Loucy (cell line): ENCODE measurements around the gene FZD10.

Experiments used
- H2AFZ ChIP-seq: fragments of 200-600 bp; sonication (generic); 2 replicates; pipeline ENCODE4 v1.6.0; 2016; ENCODE audit warnings: antibody characterized with exemption, mild to moderate bottlenecking, low read length, moderate library complexity
- H3F3A ChIP-seq: fragments of 200-600 bp; 2 replicates; pipeline ENCODE4 v1.6.0; 2016; ENCODE audit warnings: antibody characterized with exemption, low read depth, mild to moderate bottlenecking
- H3K27me3 ChIP-seq: fragments of 200-600 bp; sonication (generic); 2 replicates; pipeline ENCODE4 v1.6.1; 2014; ENCODE audit warnings: low read length, mild to moderate bottlenecking; ENCODE audit not compliant: insufficient read depth, poor library complexity, severe bottlenecking
- H3K36me3 ChIP-seq: fragments of 200-600 bp; sonication (generic); 2 replicates; pipeline ENCODE4 v1.6.1; 2016; ENCODE audit warnings: low read length; ENCODE audit not compliant: insufficient read depth
- H3K4me1 ChIP-seq: fragments of 200-600 bp; sonication (generic); 2 replicates; pipeline ENCODE4 v1.5.1; 2014; ENCODE audit warnings: low read length, mild to moderate bottlenecking; ENCODE audit not compliant: insufficient read depth, poor library complexity, severe bottlenecking
- H3K4me2 ChIP-seq: fragments of 200-600 bp; sonication (generic); 2 replicates; pipeline ENCODE4 v1.6.0; 2014; ENCODE audit warnings: antibody characterized with exemption, low read length, low read depth, mild to moderate bottlenecking; ENCODE audit not compliant: poor library complexity, severe bottlenecking
- H3K4me3 ChIP-seq: fragments of 200-600 bp; sonication (generic); 2 replicates; pipeline ENCODE4 v1.5.1; 2014; ENCODE audit warnings: low read length, mild to moderate bottlenecking, mixed read lengths; ENCODE audit not compliant: poor library complexity, severe bottlenecking
- H3K79me2 ChIP-seq: fragments of 200-600 bp; sonication (generic); 2 replicates; pipeline ENCODE4 v1.6.1; 2014; ENCODE audit warnings: low read length; ENCODE audit not compliant: insufficient read depth
- H3K9ac ChIP-seq: fragments of 200-600 bp; sonication (generic); 2 replicates; pipeline ENCODE4 v1.6.0; 2014; ENCODE audit warnings: mild to moderate bottlenecking, low read depth, low read length, moderate library complexity; ENCODE audit not compliant: poor library complexity, severe bottlenecking
- H3K9me2 ChIP-seq: fragments of 200-600 bp; sonication (generic); replicated peaks from 2 replicates; pipeline ENCODE4 v1.6.1; 2016; ENCODE audit warnings: low read depth, low read length, mixed read lengths
- H3K9me3 ChIP-seq: fragments of 200-600 bp; sonication (generic); 2 replicates; pipeline ENCODE4 v1.6.1; 2014; ENCODE audit warnings: mild to moderate bottlenecking, antibody characterized with exemption, low read length, low read depth; ENCODE audit not compliant: insufficient read depth
- H4K20me1 ChIP-seq: fragments of 200-600 bp; sonication (generic); 2 replicates; pipeline ENCODE4 v1.6.0; 2014; ENCODE audit warnings: antibody characterized with exemption, low read length, mild to moderate bottlenecking; ENCODE audit not compliant: insufficient read depth, poor library complexity, severe bottlenecking
- CTCF ChIP-seq: fragments of 200-600 bp; sonication (generic); conservative IDR thresholded peaks from 2 replicates; pipeline ENCODE4 v1.5.1; 2014; ENCODE audit warnings: mild to moderate bottlenecking, antibody characterized with exemption, low read length
- EZH2phosphoT487 ChIP-seq: fragments of 200-600 bp; IDR thresholded peaks from 2 replicates; pipeline ENCODE4 v1.6.1; 2018; ENCODE audit warnings: antibody characterized with exemption, mild to moderate bottlenecking, moderate library complexity, borderline replicate concordance

Gene FZD10

DNA sequence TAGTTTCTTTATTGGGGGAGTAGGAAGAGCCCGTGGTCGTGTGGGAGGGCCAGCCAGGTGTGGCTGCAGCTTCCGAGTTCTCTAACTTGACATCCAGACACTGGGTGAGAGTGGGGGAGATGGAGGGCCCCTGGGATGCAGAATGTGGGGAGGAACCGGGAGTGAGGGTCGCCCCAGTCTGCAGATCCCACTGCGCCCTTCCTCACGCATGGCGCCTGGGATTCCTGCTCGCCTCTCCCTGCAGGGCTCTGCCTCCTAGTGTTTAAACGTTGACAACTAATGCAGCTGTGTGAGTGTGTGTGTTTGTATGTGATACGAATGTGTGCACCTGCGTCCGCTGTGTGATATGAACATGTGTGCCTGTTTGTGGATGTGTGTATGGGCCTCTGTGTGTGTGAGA lies 34.6 kb downstream of the FZD10 start:
- H3K4me3 ChIP-seq, result no peak overlapping the region
- H3K4me1 ChIP-seq, result no peaks in the 10 kb centered on the region
- no peaks in the 10 kb centered on the region for H3K27me3 ChIP-seq
- H3K9ac ChIP-seq, result no peak overlapping the region
- TF ChIP-seq EZH2phosphoT487, result no peak
- no peaks in the 10 kb centered on the region for H3F3A ChIP-seq
- no peak overlapping the region for H2AFZ ChIP-seq
- no peak overlapping the region for H3K4me2 ChIP-seq
- no peaks in the 10 kb centered on the region for H3K9me2 ChIP-seq
- no peaks in the 10 kb centered on the region for H3K9me3 ChIP-seq
- H3K79me2 ChIP-seq, result no peaks in the 10 kb centered on the region
- H4K20me1 ChIP-seq, result no peaks in the 10 kb centered on the region
- H3K36me3 ChIP-seq, result no peaks in the 10 kb centered on the region

DNA sequence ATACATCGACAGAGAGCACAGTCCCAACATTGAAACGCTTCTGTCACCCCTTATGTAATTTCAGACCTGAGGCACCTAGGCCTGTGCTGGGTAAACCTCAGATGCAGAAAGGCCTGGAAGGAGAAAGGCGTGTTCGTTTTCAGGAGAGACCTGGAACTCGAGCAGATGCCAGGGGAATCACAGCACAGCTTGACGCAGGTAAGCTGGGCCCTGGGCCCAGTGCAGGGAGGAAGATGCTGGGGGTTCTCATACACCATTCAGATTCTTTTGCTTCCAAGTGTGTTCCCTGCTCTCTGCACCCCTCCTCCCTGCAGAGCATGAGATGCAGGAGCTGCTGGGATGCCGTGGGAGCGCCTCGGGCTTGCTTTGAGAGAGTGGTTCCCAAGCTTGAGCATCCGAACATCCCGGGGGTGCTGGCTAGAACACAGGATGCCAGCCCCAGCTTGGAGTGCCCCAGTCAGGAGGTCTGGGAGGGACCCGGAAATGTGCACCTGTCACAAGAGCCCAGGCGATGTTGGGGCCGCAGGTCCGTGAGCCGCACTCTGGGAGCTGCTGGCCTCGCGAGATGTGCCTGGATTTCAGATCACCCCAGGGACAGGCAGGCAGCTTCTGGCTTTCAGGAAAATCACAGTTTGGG lies 35.9 kb downstream of the FZD10 start:
- no peaks in the 10 kb centered on the region for H3K4me1 ChIP-seq
- no peaks in the 10 kb centered on the region for H3K36me3 ChIP-seq
- H4K20me1 ChIP-seq, result no peaks in the 10 kb centered on the region
- H3F3A ChIP-seq, result no peaks in the 10 kb centered on the region
- H3K79me2 ChIP-seq, result no peaks in the 10 kb centered on the region
- H2AFZ ChIP-seq, result no peak overlapping the region
- H3K9ac ChIP-seq, result no peak overlapping the region
- H3K9me3 ChIP-seq, result no peaks in the 10 kb centered on the region
- no peaks in the 10 kb centered on the region for H3K27me3 ChIP-seq
- no peaks in the 10 kb centered on the region for H3K9me2 ChIP-seq
- no peak overlapping the region for H3K4me2 ChIP-seq
- no peak overlapping the region for H3K4me3 ChIP-seq
- TF ChIP-seq EZH2phosphoT487 (no peak), CTCF (no peak)

- Histone ChIP-seq H3K9me3 (no peaks in the 10 kb centered on the region), H3K4me2 (no peak overlapping the region), H3K4me3 (no peak overlapping the region), H3F3A (no peaks in the 10 kb centered on the region), H3K36me3 (no peaks in the 10 kb centered on the region), H3K27me3 (no peaks in the 10 kb centered on the region), H4K20me1 (no peaks in the 10 kb centered on the region), H3K9ac (no peak overlapping the region), H2AFZ (no peak overlapping the region), H3K9me2 (no peaks in the 10 kb centered on the region), H3K4me1 (no peaks in the 10 kb centered on the region), H3K79me2 (no peaks in the 10 kb centered on the region)
- TF ChIP-seq CTCF (no peak), EZH2phosphoT487 (no peak)
These were observed 36.4 kb downstream of the FZD10 start for GRCh38 chr12:130198663-130199060.
